NCI-H345 treated with DMSO at 0.1 percent for 48 hours (cell line): ENCODE data around the gene CAMTA1.

Experiments used
- DNase-seq: peaks from one replicate; lab custom pipeline; 2025; ENCODE audit not compliant: unreplicated experiment; lab: John Stamatoyannopoulos, UW

CAMTA1 gene

GRCh38 chr1:7632681-7633080 lies 847.4 kb downstream of the CAMTA1 start:
- no peak for DNase-seq

GRCh38 chr1:7633506-7634245 lies 848.4 kb downstream of the CAMTA1 start:
- no peak for DNase-seq

- no peak for DNase-seq
Measured at GRCh38 chr1:7634546-7635240, 849.4 kb downstream of the CAMTA1 start.

GRCh38 chr1:7636795-7637526 lies 851.7 kb downstream of the CAMTA1 start:
- no peak for DNase-seq

DNA sequence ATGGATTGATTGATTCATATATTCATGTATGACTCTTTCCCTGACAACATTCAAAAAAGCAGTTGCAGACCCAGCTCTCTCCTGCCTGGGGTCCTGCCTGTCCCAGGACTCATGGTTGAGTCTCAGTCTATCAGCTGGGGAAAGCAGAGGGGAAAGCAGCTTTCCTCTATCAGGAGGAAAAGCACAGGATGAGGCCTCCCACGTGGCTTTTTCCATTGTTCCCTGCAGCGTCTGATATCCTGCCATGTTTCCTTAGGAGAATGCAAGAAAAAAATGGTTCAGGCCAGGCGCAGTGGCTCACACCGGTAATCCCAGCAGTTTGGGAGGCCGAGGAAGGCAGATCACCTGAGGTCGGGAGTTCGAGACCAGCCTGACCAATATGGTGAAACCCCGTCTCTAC lies 852.8 kb downstream of the CAMTA1 start:
- no peak for DNase-seq

GRCh38 chr1:7639435-7640131 lies 854.3 kb downstream of the CAMTA1 start:
- no peak for DNase-seq

- DNase-seq, result no peak
Measured at GRCh38 chr1:7640350-7640749, 855.1 kb downstream of the CAMTA1 start.

- DNase-seq, result no peak
Measured at GRCh38 chr1:7640920-7641585, 855.8 kb downstream of the CAMTA1 start.

DNA sequence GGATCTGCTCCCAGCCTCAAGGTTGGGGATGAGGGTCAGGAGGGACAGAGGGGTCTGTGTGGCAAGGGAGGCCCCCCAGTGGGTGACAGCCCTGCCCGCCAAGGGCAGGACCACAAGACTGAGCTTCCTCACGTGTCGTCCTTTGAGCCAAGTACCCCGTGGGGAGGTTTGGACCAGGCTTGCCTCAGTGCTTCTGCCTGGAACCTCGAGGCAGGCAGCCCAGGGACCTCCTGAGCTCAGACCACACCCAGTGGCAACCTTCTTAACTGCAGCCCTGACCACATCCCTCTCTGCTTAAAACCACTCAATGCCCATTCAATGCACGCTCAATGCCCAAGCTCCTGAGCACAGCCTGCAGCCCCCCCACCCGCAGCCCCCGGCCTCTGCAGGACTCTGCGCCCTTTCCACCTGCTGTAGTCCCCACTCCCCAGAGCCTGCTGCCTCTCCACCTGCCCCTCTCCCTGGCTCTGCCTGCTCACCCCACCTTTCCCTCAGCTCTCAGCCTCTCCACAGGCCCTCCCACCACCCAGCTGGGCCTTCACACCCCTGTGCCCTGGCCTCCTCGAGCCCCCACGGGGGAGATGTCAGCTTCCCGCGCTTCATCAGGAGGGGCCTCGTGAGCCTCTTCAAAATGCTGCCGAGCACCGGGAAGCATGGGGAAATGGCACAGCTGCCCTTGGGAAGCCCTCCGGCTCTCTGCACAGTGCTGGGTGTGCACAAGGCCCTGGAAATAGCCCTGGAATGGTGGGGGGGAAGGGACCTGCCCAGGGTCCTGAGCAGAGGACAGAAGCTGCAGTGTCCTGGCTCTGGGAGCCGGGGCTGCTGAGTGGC lies 856.5 kb downstream of the CAMTA1 start:
- DNase-seq, result no peak

GRCh38 chr1:7642418-7642704 lies 857.1 kb downstream of the CAMTA1 start:
- no peak for DNase-seq

- no peak for DNase-seq
Measured at GRCh38 chr1:7642781-7643529, 857.7 kb downstream of the CAMTA1 start.

- DNase-seq, result no peak
Measured at GRCh38 chr1:7643530-7643929, 858.3 kb downstream of the CAMTA1 start.

GRCh38 chr1:7644086-7644485 lies 858.8 kb downstream of the CAMTA1 start:
- DNase-seq, result no peak

- peak; percentile 90 for DNase-seq
Measured at GRCh38 chr1:7644961-7645750, 859.9 kb downstream of the CAMTA1 start.

- no peak for DNase-seq
Measured at GRCh38 chr1:7645751-7646048, 860.4 kb downstream of the CAMTA1 start.

DNA sequence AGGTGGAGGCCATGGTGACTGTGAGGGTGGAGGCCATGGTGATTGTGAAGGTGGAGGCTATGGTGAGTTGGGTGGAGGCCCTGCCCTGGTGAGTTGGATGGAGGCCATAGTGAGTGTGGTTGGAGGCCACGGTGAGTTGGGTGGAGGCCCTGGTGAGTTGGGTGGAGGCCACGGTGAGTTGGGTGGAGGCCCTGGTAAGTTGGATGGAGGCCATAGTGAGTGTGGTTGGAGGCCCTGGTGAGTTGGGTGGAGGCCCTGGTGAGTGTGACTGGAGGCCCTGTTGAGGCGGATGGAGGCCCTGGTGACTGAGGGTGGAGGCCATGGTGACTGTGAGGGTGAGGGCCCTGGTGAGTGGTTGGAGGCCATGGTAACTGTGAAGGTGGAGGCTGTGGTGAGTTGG lies 860.9 kb downstream of the CAMTA1 start:
- DNase-seq, result no peak

DNA sequence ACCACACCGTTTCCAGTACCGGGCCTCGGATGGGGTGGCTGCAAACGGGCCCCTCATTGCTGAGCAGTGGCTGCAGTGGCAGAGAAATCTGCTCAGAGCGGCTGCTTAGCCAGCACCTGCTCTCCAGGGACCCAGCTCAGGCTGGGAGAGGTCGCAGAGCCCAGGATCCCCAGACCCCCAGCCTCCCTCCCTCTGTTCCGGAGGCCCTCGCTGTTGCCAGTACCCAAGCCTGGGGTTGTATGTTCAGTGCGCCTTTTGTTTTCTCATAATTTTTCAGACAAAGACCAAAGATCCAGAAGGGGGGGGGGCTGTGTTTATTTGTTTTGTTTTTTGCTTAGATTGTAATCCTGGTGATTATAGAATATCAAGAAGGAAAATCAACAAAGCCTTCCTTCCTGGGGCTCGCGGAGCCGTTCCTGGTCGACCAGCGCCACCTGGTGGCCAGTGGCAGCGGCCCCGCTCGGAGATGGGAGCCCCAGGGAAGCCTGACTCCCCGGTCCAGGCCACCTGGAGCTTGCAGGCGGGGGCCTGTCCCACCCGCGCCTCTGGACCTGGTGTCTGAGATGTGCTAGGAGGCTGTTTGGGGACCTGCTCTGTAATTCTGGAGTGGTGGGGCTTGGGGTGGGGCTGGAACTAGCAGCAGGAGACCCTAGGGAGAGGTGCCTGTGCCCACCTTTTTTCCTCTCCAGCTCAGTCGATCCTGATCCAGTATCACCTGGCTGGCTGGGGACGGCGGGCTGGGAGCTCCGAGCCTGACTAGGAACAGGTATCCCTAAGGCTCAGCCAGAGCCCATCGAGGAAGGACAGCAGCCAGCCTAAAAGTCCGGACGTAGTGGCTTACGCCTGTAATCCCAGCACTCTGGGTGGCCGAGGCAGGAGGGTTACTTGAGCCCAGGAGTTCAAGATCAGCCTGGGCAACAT lies 862.0 kb downstream of the CAMTA1 start:
- no peak for DNase-seq
